GM23338 (cell line): Measurements from ENCODE around the gene FES. TPM values are rescaled to one million over a fixed set of nuclear protein-coding genes. Genes with fewer than 3 reads are reported as not detected.

Source experiments
- ATAC-seq: fragments of 200-7000 bp; cut with Tn5 transposase; 3 replicates; pipeline ENCODE4 v1.9.1; 2020
- DNase-seq: peaks from one replicate; pipeline ENCODE4 v3.0.0-alpha.2; 2015; ENCODE audit warnings: low spot score
- H2AFZ ChIP-seq: fragments of 200-600 bp; sonication (generic); 2 replicates; pipeline ENCODE4 v1.8.0; 2016; ENCODE audit warnings: antibody characterized with exemption, mild to moderate bottlenecking, moderate library complexity
- H3F3A ChIP-seq: fragments of 200-600 bp; sonication (generic); replicated peaks from 2 replicates; pipeline ENCODE4 v1.8.0; 2017; ENCODE audit warnings: antibody characterized with exemption, mixed run types, low read depth
- H3K27ac ChIP-seq: fragments of 200-600 bp; sonication (generic); 2 replicates; pipeline ENCODE4 v1.6.1; 2016; ENCODE audit warnings: low read depth
- H3K27me3 ChIP-seq: fragments of 200-600 bp; sonication (generic); 2 replicates; pipeline ENCODE4 v1.8.0; 2016; ENCODE audit warnings: mild to moderate bottlenecking, mixed run types, moderate library complexity; ENCODE audit not compliant: insufficient read depth
- H3K36me3 ChIP-seq: fragments of 200-600 bp; sonication (generic); 2 replicates; pipeline ENCODE4 v1.8.0; 2016; ENCODE audit warnings: mild to moderate bottlenecking; ENCODE audit not compliant: insufficient read depth
- H3K4me1 ChIP-seq: fragments of 200-600 bp; sonication (generic); 2 replicates; pipeline ENCODE4 v1.8.0; 2016; ENCODE audit warnings: mild to moderate bottlenecking, moderate library complexity; ENCODE audit not compliant: insufficient read depth
- H3K4me2 ChIP-seq: fragments of 200-600 bp; sonication (generic); 2 replicates; pipeline ENCODE4 v1.7.1; 2017; ENCODE audit warnings: mixed run types
- H3K4me3 ChIP-seq: fragments of 200-600 bp; sonication (generic); 2 replicates; pipeline ENCODE4 v1.6.1; 2016; ENCODE audit warnings: mixed run types
- H3K79me2 ChIP-seq: fragments of 200-600 bp; sonication (generic); replicated peaks from 2 replicates; pipeline ENCODE4 v1.8.0; 2017; ENCODE audit warnings: mild to moderate bottlenecking; ENCODE audit not compliant: insufficient read depth
- H3K9me2 ChIP-seq: fragments of 200-600 bp; sonication (generic); 2 replicates; pipeline ENCODE4 v1.8.0; 2017; ENCODE audit not compliant: insufficient read depth
- H4K20me1 ChIP-seq: fragments of 200-600 bp; sonication (generic); replicated peaks from 2 replicates; pipeline ENCODE4 v1.8.0; 2017; ENCODE audit warnings: mild to moderate bottlenecking; ENCODE audit not compliant: insufficient read depth
- H3K27ac Mint-ChIP-seq: 2 replicates; pipeline ENCODE4 v1.8.0; 2020; ENCODE audit warnings: inconsistent platforms, mild to moderate bottlenecking, moderate library complexity, mixed read lengths
- H3K27me3 Mint-ChIP-seq: 3 replicates; pipeline ENCODE4 v1.8.0; 2022; ENCODE audit warnings: low read depth, mild to moderate bottlenecking, moderate library complexity, mixed read lengths, inconsistent platforms; ENCODE audit not compliant: insufficient read depth, poor library complexity
- H3K36me3 Mint-ChIP-seq: 3 replicates; pipeline ENCODE4 v1.8.0; 2021; ENCODE audit warnings: low read depth, mild to moderate bottlenecking, inconsistent platforms, moderate library complexity, mixed read lengths
- H3K4me1 Mint-ChIP-seq: 3 replicates; pipeline ENCODE4 v1.8.0; 2020; ENCODE audit warnings: mild to moderate bottlenecking, inconsistent platforms, mixed read lengths
- H3K4me3 Mint-ChIP-seq: 3 replicates; pipeline ENCODE4 v1.8.0; 2021; ENCODE audit warnings: moderate library complexity, mild to moderate bottlenecking, inconsistent platforms, mixed read lengths
- H3K9me3 Mint-ChIP-seq: 3 replicates; pipeline ENCODE4 v1.8.0; 2020; ENCODE audit warnings: moderate library complexity, mild to moderate bottlenecking, inconsistent platforms, mixed read lengths
- CREB1 ChIP-seq: fragments of 250-450 bp; sonication (Bioruptor Pico); IDR thresholded peaks from 2 replicates; pipeline ENCODE4 v1.5.0; 2020; ENCODE audit warnings: low read depth, mild to moderate bottlenecking, moderate library complexity
- CTCF ChIP-seq, 2 experiments: fragments of 200-600 bp in 1 of 2; sonication (generic) in 1 of 2; conservative IDR thresholded peaks; 2 replicates each; pipeline versions ENCODE4 v1.5.1 to v1.6.1; 2016 to 2017; ENCODE audit warnings: antibody characterized with exemption in 2 of 2, low read depth in 2 of 2, mild to moderate bottlenecking in 2 of 2, moderate library complexity in 1 of 2
- EZH2 ChIP-seq: fragments of 200-600 bp; sonication (generic); IDR thresholded peaks from one replicate; pipeline ENCODE4 v1.8.0; 2017; ENCODE audit warnings: antibody characterized with exemption, mild to moderate bottlenecking, low read depth; ENCODE audit not compliant: unreplicated experiment
- EZH2phosphoT487 ChIP-seq: fragments of 200-600 bp; sonication (generic); IDR thresholded peaks from one replicate; pipeline ENCODE4 v1.8.1; 2018; ENCODE audit warnings: antibody characterized with exemption; ENCODE audit not compliant: unreplicated experiment
- JUNB ChIP-seq: IDR thresholded peaks from one replicate; pipeline ENCODE4 v1.6.1; 2016; ENCODE audit warnings: antibody characterized with exemption; ENCODE audit not compliant: unreplicated experiment
- REST ChIP-seq: IDR thresholded peaks from one replicate; pipeline ENCODE4 v1.6.1; 2018; ENCODE audit warnings: antibody characterized with exemption; ENCODE audit not compliant: unreplicated experiment
- STAT1 ChIP-seq: IDR thresholded peaks from one replicate; pipeline ENCODE4 v1.6.1; 2016; ENCODE audit warnings: antibody characterized with exemption; ENCODE audit not compliant: unreplicated experiment
- ZNF114 ChIP-seq: fragments of 250-450 bp; sonication (Bioruptor Pico); IDR thresholded peaks from 2 replicates; pipeline ENCODE4 v1.5.0; 2020; ENCODE audit warnings: mild to moderate bottlenecking, moderate library complexity
- polyA plus RNA-seq: library from polyadenylated mRNA; unstranded; fragments of >200 nt; fragmentation: Nextera tagmentation; extraction: Ambion mirVana; gene quantifications from 2 replicates; pipeline ENCODE4 v1.2.1, GENCODE V29; 2016
- total RNA-seq: library from RNA; depleted of rRNA; stranded (reverse); fragments of >200 nt; shearing (Covaris generic); gene quantifications from 2 replicates; pipeline ENCODE4 v1.2.3, GENCODE V29; 2014
- TF ChIP-seq, protein P1 (sequence below): IDR thresholded peaks from 2 replicates; pipeline ENCODE4 v1.6.1; 2016; ENCODE audit warnings: antibody characterized with exemption

Gene FES
- total and polyA plus RNA-seq, 2 experiments from 2014 or later, result 2.7 to 14.4 TPM

GRCh38 chr15:90892023-90892422, 7.7 kb downstream of the FES start:
- H4K20me1 ChIP-seq, result no peaks in the 10 kb centered on the region
- H3K27ac Mint-ChIP-seq, result no peak overlapping the region

DNA sequence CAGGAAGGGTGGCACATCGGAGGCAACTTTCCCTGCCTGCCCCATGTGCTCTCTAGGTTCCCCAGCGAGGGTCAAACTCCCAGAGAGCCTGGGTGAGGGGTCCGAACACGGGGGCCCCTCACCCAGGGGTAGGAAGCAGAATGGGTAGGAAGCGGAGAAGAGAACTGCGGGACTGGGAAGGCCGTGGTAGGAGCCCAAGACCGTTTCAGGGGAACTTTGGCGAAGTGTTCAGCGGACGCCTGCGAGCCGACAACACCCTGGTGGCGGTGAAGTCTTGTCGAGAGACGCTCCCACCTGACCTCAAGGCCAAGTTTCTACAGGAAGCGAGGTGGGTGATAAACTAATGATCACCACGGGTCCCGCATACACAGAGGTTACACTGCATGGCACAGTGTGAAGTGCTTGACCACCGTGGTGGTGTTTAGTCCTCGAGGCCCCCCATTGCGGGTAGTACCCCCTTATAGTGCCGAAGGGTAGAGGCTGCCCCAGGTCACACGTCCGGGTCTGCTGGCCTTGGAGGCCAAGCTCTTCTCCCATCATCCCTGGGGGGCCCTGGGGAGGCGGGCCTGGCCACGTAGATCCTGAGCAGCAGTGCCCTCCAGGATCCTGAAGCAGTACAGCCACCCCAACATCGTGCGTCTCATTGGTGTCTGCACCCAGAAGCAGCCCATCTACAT, 8.3 kb downstream of the FES start:
- no peak overlapping the region for H3K4me3 ChIP-seq
- TF ChIP-seq REST, result no peak
- no peak for TF ChIP-seq EZH2
- TF ChIP-seq CTCF (conservative IDR thresholded peaks at IDR 0.05; ENCODE audit: low read depth in 2 of 2), result no peak
- no peak for TF ChIP-seq JUNB
- no peak for TF ChIP-seq ZNF114 (CRISPR knock-in tag)
- TF ChIP-seq EZH2phosphoT487, result no peak

More at GRCh38 chr15:90892023-90892422, 7.7 kb downstream of the FES start:
- peaks cover 16% of the 10 kb centered on the region for H3K27me3 Mint-ChIP-seq
- no peaks in the 10 kb centered on the region for H3K4me1 ChIP-seq
- H2AFZ ChIP-seq, result no peak overlapping the region
- H3F3A ChIP-seq, result no peaks in the 10 kb centered on the region
- no peaks in the 10 kb centered on the region for H3K36me3 ChIP-seq
- no peak overlapping the region for H3K4me3 Mint-ChIP-seq
- ATAC-seq (no peak), DNase-seq (no peak)
- H3K27ac ChIP-seq, result no peak overlapping the region
- no peak overlapping the region for H3K4me2 ChIP-seq
- no peak overlapping the region for H3K4me3 ChIP-seq
- H3K79me2 ChIP-seq, result no peaks in the 10 kb centered on the region
- TF ChIP-seq ZNF114 (CRISPR knock-in tag) (no peak), CREB1 (CRISPR knock-in tag) (no peak), STAT1 (no peak), JUNB (no peak)
- TF ChIP-seq, protein P1, sequence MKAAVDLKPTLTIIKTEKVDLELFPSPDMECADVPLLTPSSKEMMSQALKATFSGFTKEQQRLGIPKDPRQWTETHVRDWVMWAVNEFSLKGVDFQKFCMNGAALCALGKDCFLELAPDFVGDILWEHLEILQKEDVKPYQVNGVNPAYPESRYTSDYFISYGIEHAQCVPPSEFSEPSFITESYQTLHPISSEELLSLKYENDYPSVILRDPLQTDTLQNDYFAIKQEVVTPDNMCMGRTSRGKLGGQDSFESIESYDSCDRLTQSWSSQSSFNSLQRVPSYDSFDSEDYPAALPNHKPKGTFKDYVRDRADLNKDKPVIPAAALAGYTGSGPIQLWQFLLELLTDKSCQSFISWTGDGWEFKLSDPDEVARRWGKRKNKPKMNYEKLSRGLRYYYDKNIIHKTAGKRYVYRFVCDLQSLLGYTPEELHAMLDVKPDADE, result no peak
- H3K9me3 Mint-ChIP-seq, result no peaks in the 10 kb centered on the region
- H3K9me2 ChIP-seq, result no peaks in the 10 kb centered on the region
- H3K36me3 Mint-ChIP-seq, result peaks cover 8% of the 10 kb centered on the region
- H3K27me3 ChIP-seq, result no peaks in the 10 kb centered on the region
- H3K4me1 Mint-ChIP-seq, result peaks cover 5% of the 10 kb centered on the region; the same call in 1 of the 3 replicates

More for the DNA sequence above, 8.3 kb downstream of the FES start:
- Histone ChIP-seq H2AFZ (no peak overlapping the region), H4K20me1 (no peaks in the 10 kb centered on the region), H3K27ac (no peak overlapping the region), H3K36me3 (no peaks in the 10 kb centered on the region), H3K9me2 (no peaks in the 10 kb centered on the region), H3K4me1 (no peaks in the 10 kb centered on the region), H3K27me3 (no peaks in the 10 kb centered on the region), H3K4me2 (no peak overlapping the region), H3K79me2 (no peaks in the 10 kb centered on the region), H3F3A (no peaks in the 10 kb centered on the region)
- no peak for ATAC-seq
- no peak for DNase-seq
- Mint-ChIP-seq H3K27me3 (peaks cover 16% of the 10 kb centered on the region), H3K36me3 (peaks cover 8% of the 10 kb centered on the region), H3K4me1 (peaks cover 5% of the 10 kb centered on the region; the same call in 1 of the 3 replicates), H3K27ac (no peak overlapping the region), H3K9me3 (no peaks in the 10 kb centered on the region), H3K4me3 (no peak overlapping the region)
